ENCODE measurements around the gene PDLIM1.

PDLIM1 gene

GRCh38 chr10:95196046-95196445 lies 94.8 kb downstream of the PDLIM1 start:
- no peak for DNase-seq

GRCh38 chr10:95193944-95194343 lies 96.9 kb downstream of the PDLIM1 start, which contains the start of gene ACSM6:
TSS of gene ACSM6 (plus strand) at chr10:95194238. CDS start at chr10:95194486, 248 bp downstream.
- DNase-seq: no peak

GRCh38 chr10:95188593-95188992 lies 102.2 kb downstream of the PDLIM1 start:
- no peak for DNase-seq

- DNase-seq: no peak
Observed at GRCh38 chr10:95187617-95188016, 103.2 kb downstream of the PDLIM1 start.

Measured in amniotic stem cell (primary cell).